HepG2 (cell line): ENCODE data around the gene CAD. TPM values are rescaled to one million over a fixed set of nuclear protein-coding genes. Genes with fewer than 3 reads are reported as not detected.

Source experiments
- AHR ChIP-seq: IDR thresholded peaks from 2 replicates; pipeline ENCODE4 v1.6.1; 2018; ENCODE audit warnings: missing genetic modification reagents, missing compliant biosample characterization
- ARID3A ChIP-seq: IDR thresholded peaks from 2 replicates; pipeline ENCODE4 v1.6.1; 2012; ENCODE audit warnings: low read depth, low read length, improper control_type of control experiment
- ARNTL ChIP-seq: sonication (generic); formaldehyde crosslinking; IDR thresholded peaks from 2 replicates; pipeline ENCODE4 v1.4.0; 2020; ENCODE audit warnings: mild to moderate bottlenecking, missing genetic modification reagents
- CBX2 ChIP-seq, 2 experiments: fragments of 200-600 bp in 1 of 2; sonication (generic); formaldehyde crosslinking in 1 of 2; IDR thresholded peaks; 2 replicates each; pipeline versions ENCODE4 v1.7.0 to v1.8.1; 2018 to 2022; ENCODE audit warnings: low read depth in 2 of 2, low read length in 1 of 2, mild to moderate bottlenecking in 1 of 2, missing genetic modification reagents in 1 of 2
- CENPBD1 ChIP-seq: sonication (generic); formaldehyde crosslinking; IDR thresholded peaks from 2 replicates; pipeline ENCODE4 v1.8.0; 2022; ENCODE audit warnings: missing genetic modification reagents, low read depth, mild to moderate bottlenecking, borderline replicate concordance
- CREM ChIP-seq, 2 experiments: sonication (generic) in 1 of 2; formaldehyde crosslinking in 1 of 2; IDR thresholded peaks; 2 replicates each; pipeline versions ENCODE4 v1.4.0 to v1.6.1; 2016 to 2020; ENCODE audit warnings: antibody characterized with exemption in 1 of 2, mild to moderate bottlenecking in 1 of 2, missing genetic modification reagents in 1 of 2
- FOXO1 ChIP-seq: sonication (generic); formaldehyde crosslinking; IDR thresholded peaks from 2 replicates; pipeline ENCODE4 v1.4.0; 2020; ENCODE audit warnings: missing genetic modification reagents
- MATR3 ChIP-seq: sonication (generic); formaldehyde crosslinking; IDR thresholded peaks from 2 replicates; pipeline ENCODE4 v1.4.0; 2020; ENCODE audit warnings: missing genetic modification reagents
- MLXIP ChIP-seq: sonication (generic); formaldehyde crosslinking; IDR thresholded peaks from 2 replicates; pipeline ENCODE4 v1.9.0; 2021; ENCODE audit warnings: missing genetic modification reagents, borderline replicate concordance
- NKX3-1 ChIP-seq: sonication (generic); formaldehyde crosslinking; IDR thresholded peaks from 2 replicates; pipeline ENCODE4 v1.5.0; 2020; ENCODE audit warnings: missing genetic modification reagents
- NR2F2 ChIP-seq: IDR thresholded peaks from 2 replicates; pipeline ENCODE4 v1.6.1; 2012; ENCODE audit warnings: low read depth, inconsistent platforms, borderline replicate concordance
- PCBP2 ChIP-seq: fragments of 200-400 bp; formaldehyde crosslinking; optimal IDR thresholded peaks from 2 replicates; pipeline ENCODE3; 2018; ENCODE audit warnings: low read length, low read depth; ENCODE audit not compliant: poor library complexity, severe bottlenecking
- PHF5A ChIP-seq: IDR thresholded peaks from one replicate; pipeline ENCODE4 v1.6.1; 2018; ENCODE audit warnings: low read depth, missing genetic modification reagents; ENCODE audit not compliant: unreplicated experiment
- POLR2AphosphoS2 ChIP-seq: IDR thresholded peaks from 2 replicates; pipeline ENCODE4 v1.6.1; 2011; ENCODE audit warnings: low read depth, low read length, improper control_type of control experiment
- SP2 ChIP-seq: sonication (generic); formaldehyde crosslinking; IDR thresholded peaks from 2 replicates; pipeline ENCODE4 v1.5.1; 2020; ENCODE audit warnings: mild to moderate bottlenecking, missing genetic modification reagents
- TBL1XR1 ChIP-seq: fragments of 150-350 bp; IDR thresholded peaks from 2 replicates; pipeline ENCODE4 v1.6.1; 2014; ENCODE audit warnings: borderline replicate concordance, low read length; ENCODE audit not compliant: partially characterized antibody
- ZBTB26 ChIP-seq: IDR thresholded peaks from 2 replicates; pipeline ENCODE4 v1.6.1; 2016; ENCODE audit warnings: missing compliant biosample characterization, missing genetic modification reagents, borderline replicate concordance
- ZBTB37 ChIP-seq: sonication (generic); formaldehyde crosslinking; IDR thresholded peaks from 2 replicates; pipeline ENCODE4 v1.4.0; 2020; ENCODE audit warnings: mild to moderate bottlenecking, missing genetic modification reagents
- ZNF383 ChIP-seq: sonication (generic); formaldehyde crosslinking; IDR thresholded peaks from 2 replicates; pipeline ENCODE4 v1.4.0; 2020; ENCODE audit warnings: missing genetic modification reagents, mild to moderate bottlenecking, borderline replicate concordance
- ZNF552 ChIP-seq: sonication (generic); formaldehyde crosslinking; IDR thresholded peaks from 2 replicates; pipeline ENCODE4 v1.9.0; 2022; ENCODE audit warnings: missing genetic modification reagents, mild to moderate bottlenecking, borderline replicate concordance
- ZNF569 ChIP-seq: sonication (generic); formaldehyde crosslinking; IDR thresholded peaks from 2 replicates; pipeline ENCODE4 v1.5.0; 2020; ENCODE audit warnings: mild to moderate bottlenecking, missing genetic modification reagents, moderate library complexity, borderline replicate concordance
- ZNF780A ChIP-seq: sonication (generic); formaldehyde crosslinking; IDR thresholded peaks from 2 replicates; pipeline ENCODE4 v1.8.0; 2022; ENCODE audit warnings: mild to moderate bottlenecking, missing genetic modification reagents, moderate library complexity
- polyA plus RNA-seq, 8 experiments: library from polyadenylated mRNA; depleted of rRNA in 3 of 8; stranded (reverse) in 7 of 8; unstranded in 1 of 8; fragments of >200 nt; fragmentation: Illumina TruSeq in 4 of 8; extraction: Trizol in 4 of 8; gene quantifications; 2 replicates each; pipeline versions ENCODE4 v1.2.1 to v1.2.3, GENCODE V29; 2011 to 2016; ENCODE audit warnings: low read depth in 4 of 8, missing spikeins in 1 of 8, mixed read lengths in 1 of 8; ENCODE audit not compliant: insufficient read depth in 1 of 8
- total RNA-seq, 5 experiments: library from RNA; depleted of rRNA; stranded (reverse); fragments of >200 nt; fragmentation: Illumina TruSeq; extraction: Trizol; gene quantifications; 2 replicates each; pipeline ENCODE4 v1.2.3, GENCODE V29; 2016; ENCODE audit warnings: low read depth in 1 of 5

CAD gene
- total and polyA plus RNA-seq, 2 of the 13 experiments (the other 11 are each of a cell fraction or from before 2014, with no cell fraction given) = 21.7 to 37.0 TPM

- TF ChIP-seq ARID3A (no peak), MLXIP (no peak), FOXO1 (CRISPR knock-in tag) (no peak), POLR2AphosphoS2 (no peak), ZNF780A (no peak), PCBP2 (no peak), ZBTB37 (CRISPR knock-in tag) (no peak), NKX3-1 (CRISPR knock-in tag) (no peak), CREM (IDR thresholded peaks at IDR 0.05) (no peak), CREM (CRISPR knock-in tag; IDR thresholded peaks at IDR 0.05) (no peak), ZNF569 (CRISPR knock-in tag) (no peak), ARNTL (CRISPR knock-in tag) (peak; percentile 4; the same call in 1 of the 2 replicates), AHR (CRISPR knock-in tag) (no peak), ZNF383 (CRISPR knock-in tag) (no peak), ZBTB26 (CRISPR knock-in tag) (peak; percentile 69; the same call in 1 of the 2 replicates), NR2F2 (no peak; the same call in 1 of the 2 replicates), ZNF552 (CRISPR knock-in tag) (no peak), CENPBD1 (CRISPR knock-in tag) (no peak), PHF5A (no peak), SP2 (CRISPR knock-in tag) (no peak), TBL1XR1 (no peak), MATR3 (CRISPR knock-in tag) (no peak), CBX2 (IDR thresholded peaks at IDR 0.05; ENCODE audit: low read depth, low read length) (no peak), CBX2 (CRISPR knock-in tag; IDR thresholded peaks at IDR 0.05; ENCODE audit: low read depth) (no peak)
Observed at GRCh38 chr2:27211241-27211942, 5.8 kb upstream of the CAD start (continued).
